GM12878 (cell line): ENCODE data around the gene FANK1. TPM values are rescaled to one million over a fixed set of nuclear protein-coding genes. Genes with fewer than 3 reads are reported as not detected.

Experiments
- ATAC-seq: fragments of 200-7000 bp; cut with Tn5 transposase; 3 replicates; pipeline ENCODE4 v1.9.1; 2020; ENCODE audit warnings: mild to moderate bottlenecking, moderate library complexity
- BruUV-seq: library from RNA; stranded (reverse); fragments of 400-500 nt; replicated peaks from 2 replicates; lab custom pipeline; 2021; lab: Mats Ljungman, UMichigan
- CTCF ChIA-PET: fragments of 300-600 bp; sonication (Branson Sonifier 250); formaldehyde crosslinking; extraction: SDS; loops from one replicate; lab custom pipeline; 2021; ENCODE audit warnings: inconsistent platforms; lab: Yijun Ruan, JAX
- POLR2A ChIA-PET: fragments of 350-600 bp; formaldehyde crosslinking; extraction: SDS; loops from one replicate; lab custom pipeline; 2021; ENCODE audit warnings: inconsistent platforms; lab: Charles Lee
- RAD21 ChIA-PET: fragments of 300-600 bp; sonication (Branson Sonifier 250); formaldehyde crosslinking; loops from one replicate; lab custom pipeline; 2023; ENCODE audit warnings: antibody characterized with exemption; ENCODE audit not compliant: unreplicated experiment; lab: Charles Lee
- SMC1A ChIA-PET: fragments of 300-600 bp; sonication (Branson Sonifier 250); formaldehyde crosslinking; loops from one replicate; lab custom pipeline; 2023; ENCODE audit not compliant: unreplicated experiment, uncharacterized antibody; lab: Charles Lee
- DNase-seq: peaks from one replicate; pipeline ENCODE4 v3.0.0-alpha.2; 2011; ENCODE audit warnings: low read depth, low spot score
- FAIRE-seq: peaks from 3 replicates; lab custom pipeline; 2011; peaks lifted over from hg19 to GRCh38; lab: Jason Lieb, UNC
- H2AFZ ChIP-seq: 2 replicates; pipeline ENCODE4 v1.6.0; 2011; ENCODE audit warnings: low read depth, low read length, control low read depth; ENCODE audit not compliant: control insufficient read depth
- H3K27ac ChIP-seq: 2 replicates; pipeline ENCODE4 v1.5.1; 2011; ENCODE audit warnings: control low read depth; ENCODE audit not compliant: control insufficient read depth, insufficient read depth
- H3K27me3 ChIP-seq, 2 experiments: replicated peaks in 1 of 2; 2 replicates each; pipeline versions ENCODE4 v1.6.0 to v1.6.1; 2011; ENCODE audit warnings: low read length in 1 of 2; ENCODE audit not compliant: control insufficient read depth in 2 of 2, insufficient read depth in 2 of 2
- H3K36me3 ChIP-seq, 2 experiments: 2 replicates each; pipeline ENCODE4 v1.5.1; 2011; ENCODE audit warnings: low read length in 1 of 2; ENCODE audit not compliant: control insufficient read depth in 2 of 2, insufficient read depth in 2 of 2
- H3K4me1 ChIP-seq: 2 replicates; pipeline ENCODE4 v1.6.1; 2011; ENCODE audit warnings: mild to moderate bottlenecking, low read length, moderate library complexity, mixed read lengths; ENCODE audit not compliant: control insufficient read depth, insufficient read depth
- H3K4me2 ChIP-seq: 2 replicates; pipeline ENCODE4 v1.6.0; 2011; ENCODE audit warnings: control low read depth; ENCODE audit not compliant: control insufficient read depth, insufficient read depth
- H3K4me3 ChIP-seq: fragments of 200-600 bp; sonication (generic); 2 replicates; pipeline ENCODE4 v1.5.1; 2016
- H3K79me2 ChIP-seq: 2 replicates; pipeline ENCODE4 v1.6.0; 2011; ENCODE audit warnings: low read length; ENCODE audit not compliant: control insufficient read depth, insufficient read depth
- H3K9ac ChIP-seq: 2 replicates; pipeline ENCODE4 v1.8.0; 2011; ENCODE audit warnings: low read length, control low read depth, mixed read lengths; ENCODE audit not compliant: control insufficient read depth, insufficient read depth
- H3K9me3 ChIP-seq: replicated peaks from 3 replicates; pipeline ENCODE4 v1.5.1; 2011; ENCODE audit warnings: mild to moderate bottlenecking, low read length; ENCODE audit not compliant: control insufficient read depth, insufficient read depth
- H4K20me1 ChIP-seq: 2 replicates; pipeline ENCODE4 v1.6.0; 2011; ENCODE audit not compliant: control insufficient read depth, insufficient read depth
- ATF2 ChIP-seq: IDR thresholded peaks from 2 replicates; pipeline ENCODE4 v1.6.1; 2012; ENCODE audit warnings: low read length, inconsistent platforms
- CBX5 ChIP-seq: sonication (generic); IDR thresholded peaks from 2 replicates; pipeline ENCODE4 v1.6.1; 2016; ENCODE audit warnings: low read depth, moderate library complexity, mild to moderate bottlenecking, inconsistent platforms
- CUX1 ChIP-seq: IDR thresholded peaks from 2 replicates; pipeline ENCODE4 v1.6.1; 2012; ENCODE audit warnings: improper control_type of control experiment, low read depth, low read length; ENCODE audit not compliant: insufficient replicate concordance
- JUNB ChIP-seq: IDR thresholded peaks from 2 replicates; pipeline ENCODE4 v1.6.1; 2016; ENCODE audit warnings: antibody characterized with exemption, mild to moderate bottlenecking
- NR2F1 ChIP-seq: fragments of 450-650 bp; conservative IDR thresholded peaks from 2 replicates; pipeline ENCODE4 v1.6.1; 2017; ENCODE audit warnings: mild to moderate bottlenecking
- RCOR1 ChIP-seq: conservative IDR thresholded peaks from 2 replicates; pipeline ENCODE4 v1.6.1; 2012; ENCODE audit warnings: low read depth, low read length, improper control_type of control experiment
- RELB ChIP-seq: fragments of 450-650 bp; IDR thresholded peaks from 2 replicates; pipeline ENCODE4 v1.6.1; 2017; ENCODE audit warnings: low read depth, mild to moderate bottlenecking, moderate library complexity
- SP1 ChIP-seq: IDR thresholded peaks from one replicate; pipeline ENCODE4 v1.6.1; 2011; ENCODE audit warnings: low read depth, low read length
- TCF3 ChIP-seq: IDR thresholded peaks from 2 replicates; pipeline ENCODE4 v1.6.1; 2012; ENCODE audit warnings: low read depth, mild to moderate bottlenecking, low read length, borderline replicate concordance; ENCODE audit not compliant: insufficient read depth
- ZBTB40 ChIP-seq: fragments of 450-650 bp; IDR thresholded peaks from 2 replicates; pipeline ENCODE4 v1.6.1; 2016; ENCODE audit warnings: mild to moderate bottlenecking, moderate library complexity, borderline replicate concordance
- ZSCAN29 ChIP-seq: fragments of 450-650 bp; IDR thresholded peaks from 2 replicates; pipeline ENCODE4 v1.6.1; 2017; ENCODE audit warnings: mild to moderate bottlenecking, moderate library complexity
- WGBS: methylation state at CpG from one replicate; pipeline ENCODE4 v1.1.6; 2016; ENCODE audit warnings: low lambda C conversion rate; ENCODE audit not compliant: insufficient replicate concordance, insufficient coverage; ENCODE audit errors: missing lambda C conversion rate; 5-methylcytosine and 5-hydroxymethylcytosine counted together
- in situ Hi-C: fragments of 300-500 bp; cut with MboI; formaldehyde crosslinking; loops from 9 replicates; pipeline ENCODE4 v1.14.3; 2018; ENCODE audit warnings: mixed read lengths
- intact Hi-C: fragments of 100-400 bp; cut with micrococcal nuclease; formaldehyde crosslinking; loops from one replicate; pipeline ENCODE4 v1.14.2; 2022; ENCODE audit not compliant: unreplicated experiment
- polyA plus RNA-seq, 11 experiments: library from polyadenylated mRNA; depleted of rRNA in 4 of 11; unstranded in 6 of 11; stranded (reverse) in 5 of 11; fragments of >200 nt; fragmentation: Nextera tagmentation in 4 of 11; fragmentation: Illumina TruSeq in 1 of 11; extraction: Ambion mirVana in 4 of 11; extraction: Trizol in 1 of 11; gene quantifications; 1 replicate in 1 of 11; 2 replicates in 10 of 11; pipeline versions ENCODE4 v1.2.1 to v1.2.3, GENCODE V29; 2011 to 2016; ENCODE audit warnings: inconsistent platforms in 2 of 11, missing spikeins in 2 of 11, low read depth in 1 of 11
- total RNA-seq, 4 experiments: library from RNA; depleted of rRNA in 3 of 4; stranded (reverse); fragments of >200 nt in 3 of 4; fragmentation: Illumina TruSeq in 1 of 4; extraction: Trizol in 1 of 4; gene quantifications; 2 replicates each; pipeline versions ENCODE4 v1.2.1 to v1.2.3, GENCODE V29; 2013 to 2021

FANK1 gene
- total and polyA plus RNA-seq, 10 of the 15 experiments (the other 5 are each of a cell fraction or from before 2014, with no cell fraction given): 0.07 to 0.16 (median 0.13) TPM; not detected in 6

GRCh38 chr10:126037946-126038345 is 141.6 kb downstream of the FANK1 start:
- POLR2A ChIA-PET: interaction anchor here (0.7 kb wide), 1 partner anchor 46 kb away, joined by 5 read pairs; no protein-coding TSS in a partner anchor
- no TSS peak for BruUV-seq
- no peak for TF ChIP-seq CUX1
- no peak for TF ChIP-seq JUNB
- TF ChIP-seq SP1: no peak
- no peak for TF ChIP-seq RELB
- TF ChIP-seq TCF3: no peak
- no peak for TF ChIP-seq CBX5
- TF ChIP-seq RCOR1: no peak
- no peak for TF ChIP-seq NR2F1
- no peak for TF ChIP-seq ZSCAN29
- TF ChIP-seq ATF2: no peak
- TF ChIP-seq ZBTB40: no peak
- TF ChIP-seq, all 136 proteins: peak for 0
- Histone ChIP-seq H3K9me3 (peaks cover 3% of the 10 kb centered on the region; the same call in 1 of the 3 replicates), H3K4me2 (no peak overlapping the region), H3K4me1 (peaks cover 13% of the 10 kb centered on the region), H3K79me2 (no peaks in the 10 kb centered on the region), H3K27ac (no peak overlapping the region), H2AFZ (no peak overlapping the region), H3K4me3 (no peak overlapping the region), H3K36me3 (no peaks in the 10 kb centered on the region), H3K9ac (no peak overlapping the region), H3K27me3 (no peaks in the 10 kb centered on the region), H4K20me1 (no peaks in the 10 kb centered on the region)
- DNase-seq: no peak
- no peak for FAIRE-seq
- no peak for ATAC-seq
- ChIA-PET SMC1A (interaction anchor here (1.6 kb wide), 1 partner anchor 53 kb away, joined by 3 read pairs; no protein-coding TSS in a partner anchor), RAD21 (no interaction called here), CTCF (interaction anchor here (0.5 kb wide), 1 partner anchor 11 kb away, joined by 3 read pairs; no protein-coding TSS in a partner anchor)
- WGBS: 18% methylated on average over 10 of the region's 10 CpGs
- in situ Hi-C loops: no loop called here
- intact Hi-C loops: no loop called here
